GM12865 (cell line): ENCODE results near the gene SLTM.
A peak's percentile ranks its signal among the peaks of the same experiment; 100 is the strongest.
"Not testable (repeated sequence)": the region's sequence is repeated elsewhere in the genome, so short reads cannot be mapped to it uniquely, and the experiment has no call there.

Experiments
- DNase-seq: peaks from one replicate; pipeline ENCODE4 v3.0.0; 2010; ENCODE audit warnings: low read depth
- H3K4me3 ChIP-seq: 2 replicates; pipeline ENCODE4 v1.5.1; 2011; ENCODE audit warnings: mild to moderate bottlenecking, low read depth, low read length, control low read depth
- CTCF ChIP-seq: IDR thresholded peaks from 2 replicates; pipeline ENCODE4 v1.5.1; 2011; ENCODE audit warnings: low read length, control low read depth, low read depth, inconsistent platforms; ENCODE audit not compliant: insufficient read depth; ENCODE audit errors: missing control alignments

Gene SLTM

GRCh38 chr15:58951388-58952007 is 18.0 kb upstream of the SLTM start:
- no peak for DNase-seq
- no peak overlapping the region for H3K4me3 ChIP-seq
- TF ChIP-seq CTCF = no peak

GRCh38 chr15:58947179-58947578 is 13.7 kb upstream of the SLTM start:
- H3K4me3 ChIP-seq = no peak overlapping the region
- DNase-seq = no peak
- no peak for TF ChIP-seq CTCF

- DNase-seq, H3K4me3 ChIP-seq: not testable (repeated sequence)
These were observed 1.5 kb upstream of the SLTM start for GRCh38 chr15:58934974-58935373.

GRCh38 chr15:58934521-58934920 is 1.0 kb upstream of the SLTM start:
- DNase-seq = no peak
- peak overlapping the region; percentile 66 for H3K4me3 ChIP-seq

GRCh38 chr15:58934114-58934447 is 602 bp upstream of the SLTM start:
- peak overlapping the region; percentile 66 for H3K4me3 ChIP-seq
- no peak for TF ChIP-seq CTCF
- no peak for DNase-seq

More at GRCh38 chr15:58934521-58934920, 1.0 kb upstream of the SLTM start:
- no peak for TF ChIP-seq CTCF

GRCh38 chr15:58932710-58933280 is 684 bp downstream of the SLTM start:
- peak overlapping the region; percentile 62 for H3K4me3 ChIP-seq
- TF ChIP-seq CTCF = no peak
- no peak for DNase-seq

GRCh38 chr15:58931987-58932588 is 1.4 kb downstream of the SLTM start:
- peak overlapping the region; percentile 62 for H3K4me3 ChIP-seq
- DNase-seq = peak; percentile 66
- no peak for TF ChIP-seq CTCF
